LoVo (cell line): ENCODE results near the gene OVCA2.

Experiments
- DNase-seq: peaks from one replicate; pipeline ENCODE4 v3.0.0-alpha.2; 2016; ENCODE audit warnings: low spot score

The OVCA2 gene

GRCh38 chr17:2013994-2014317 lies 27.9 kb upstream of the OVCA2 start:
- DNase-seq, result no peak

GRCh38 chr17:2015314-2015713 lies 26.5 kb upstream of the OVCA2 start:
- DNase-seq, result no peak

DNA sequence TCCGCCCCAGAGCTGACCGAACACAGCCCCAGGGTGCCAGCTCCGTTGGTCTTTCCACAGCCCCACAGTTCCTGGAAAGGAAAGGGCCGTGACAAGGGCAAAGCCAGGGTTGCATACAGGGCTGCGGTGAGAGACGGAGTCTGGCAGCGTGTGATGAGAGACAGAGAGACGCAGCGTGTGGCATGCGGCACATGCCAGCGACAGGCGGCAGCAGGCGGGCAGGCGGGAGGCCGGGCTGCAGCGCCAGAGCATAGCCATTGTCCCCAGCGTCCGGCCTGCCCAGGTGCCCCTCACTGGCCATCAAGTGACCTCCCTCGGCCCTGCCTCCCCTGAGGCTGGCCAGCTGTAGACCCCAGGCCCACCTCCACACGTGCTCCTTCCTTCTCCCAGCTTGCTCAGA lies 25.3 kb upstream of the OVCA2 start:
- no peak for DNase-seq

DNA sequence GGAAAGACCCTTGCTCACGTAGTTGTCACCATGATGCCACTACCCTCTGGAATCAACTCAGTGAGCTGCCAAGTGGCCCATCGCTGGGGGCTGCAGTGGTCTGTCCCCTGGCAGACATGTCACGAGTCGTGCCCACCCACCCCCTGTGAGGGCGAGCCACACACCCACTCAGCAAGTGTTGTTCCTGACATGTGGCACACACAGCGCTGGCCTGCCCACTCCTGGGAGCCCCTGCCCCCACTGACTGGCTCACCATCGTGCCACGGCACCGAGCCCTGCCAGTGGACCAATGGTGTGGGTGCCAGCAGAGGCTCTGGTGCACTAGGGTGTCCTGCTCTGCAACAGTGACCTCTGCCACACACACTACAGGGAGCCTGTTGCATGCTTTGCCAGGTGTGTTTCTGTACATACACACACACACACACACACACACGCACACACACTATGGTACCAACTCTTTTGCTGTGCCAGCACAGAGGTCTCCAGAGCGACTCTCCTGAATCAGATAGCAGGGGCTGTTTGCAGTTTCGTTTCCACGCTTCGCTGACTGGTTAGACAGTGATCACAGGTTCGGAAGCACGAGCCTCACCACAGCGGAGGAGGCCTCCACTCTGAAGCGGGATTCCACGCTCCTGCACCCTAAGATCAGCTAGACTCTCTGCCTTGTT lies 24.4 kb upstream of the OVCA2 start:
- no peak for DNase-seq

DNA sequence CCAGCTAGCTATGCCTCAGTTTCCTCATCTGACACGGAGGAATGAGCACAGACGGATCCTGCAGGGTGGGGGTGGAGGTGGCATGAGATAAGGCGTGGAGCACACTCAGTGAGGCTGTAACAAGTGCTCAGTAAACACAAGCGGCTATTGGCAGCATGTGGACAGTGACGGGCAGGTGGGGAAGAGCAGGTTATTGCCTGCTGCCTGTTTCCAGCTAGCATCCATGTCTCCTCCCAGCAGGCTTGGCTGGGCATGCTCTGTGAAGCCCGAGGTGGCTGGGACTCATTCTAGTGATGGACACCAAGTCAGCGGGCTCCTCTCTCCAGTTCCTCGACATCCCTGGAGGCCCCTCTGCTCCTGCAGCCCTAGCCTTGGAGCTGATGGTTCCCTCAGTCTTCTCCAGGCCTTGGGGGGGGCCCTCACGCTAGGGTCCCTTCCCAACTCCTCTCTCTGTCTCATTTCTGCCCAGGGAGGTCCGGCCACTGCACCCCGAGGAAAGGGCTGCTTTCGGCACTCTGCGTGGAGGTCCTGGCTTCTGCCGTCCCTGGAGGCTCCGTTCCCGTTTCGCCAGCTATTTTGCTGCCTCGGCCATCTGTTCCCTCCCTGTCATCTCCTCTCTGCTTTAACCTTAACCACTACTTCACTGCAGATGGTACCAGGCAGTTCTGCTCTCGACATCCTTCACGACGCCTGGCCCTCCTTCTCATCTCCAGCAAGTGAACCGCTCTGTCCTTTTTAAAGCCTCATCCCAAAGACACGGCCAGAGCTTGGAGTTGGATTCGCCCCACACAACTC lies 22.9 kb upstream of the OVCA2 start:
- no peak for DNase-seq

- no peak for DNase-seq
Observed at GRCh38 chr17:2019723-2020122, 22.1 kb upstream of the OVCA2 start.

GRCh38 chr17:2020721-2021120 lies 21.1 kb upstream of the OVCA2 start:
- no peak for DNase-seq

DNA sequence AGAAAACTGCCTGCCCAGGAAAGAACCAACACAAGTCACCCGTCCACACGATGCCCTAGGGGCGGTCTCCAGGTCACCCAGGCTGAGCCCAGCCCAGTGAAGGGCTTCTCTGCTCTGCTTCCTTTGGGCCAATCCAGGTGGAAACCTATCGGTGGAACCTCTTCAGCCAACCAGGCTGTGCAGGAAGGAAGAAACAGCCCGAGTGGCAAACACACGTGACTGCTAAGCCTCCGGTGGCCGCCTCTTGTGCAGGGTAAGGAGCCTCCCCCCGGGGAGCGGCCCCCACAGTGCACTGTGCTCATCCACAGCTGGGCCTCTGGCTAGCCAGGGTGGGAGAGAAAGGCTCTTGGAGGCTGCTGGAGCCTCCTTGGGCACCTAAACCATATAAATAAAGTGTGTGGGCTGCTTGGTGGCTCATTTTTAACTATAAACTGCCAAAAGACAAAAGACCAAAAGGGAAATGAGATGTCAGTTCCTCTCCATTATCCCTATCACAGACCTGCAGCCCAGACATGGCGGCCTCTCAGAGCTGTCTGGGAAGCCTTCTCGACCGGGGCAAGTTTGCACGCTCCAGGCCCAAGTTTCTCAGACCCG lies 19.1 kb upstream of the OVCA2 start:
- no peak for DNase-seq

DNA sequence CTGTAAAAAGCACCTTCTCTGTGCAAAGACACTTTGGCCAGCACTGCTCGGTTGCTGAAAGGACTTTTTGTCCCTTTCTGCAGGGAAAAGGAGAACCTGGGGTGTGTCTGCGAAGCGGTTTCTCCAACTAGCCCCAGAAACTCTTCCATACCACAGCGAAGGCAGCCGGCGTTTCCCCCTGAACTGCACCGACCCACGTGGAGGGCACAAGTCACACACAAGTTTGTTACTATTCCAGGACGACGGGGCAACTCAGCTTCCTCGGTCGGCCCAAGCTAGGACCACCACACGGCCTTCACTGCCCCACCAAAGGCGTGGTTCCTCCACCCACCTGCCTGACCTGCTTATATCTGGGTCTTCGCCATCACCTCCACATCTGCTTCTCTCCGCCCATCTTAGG lies 18.6 kb upstream of the OVCA2 start:
- DNase-seq, result no peak

DNA sequence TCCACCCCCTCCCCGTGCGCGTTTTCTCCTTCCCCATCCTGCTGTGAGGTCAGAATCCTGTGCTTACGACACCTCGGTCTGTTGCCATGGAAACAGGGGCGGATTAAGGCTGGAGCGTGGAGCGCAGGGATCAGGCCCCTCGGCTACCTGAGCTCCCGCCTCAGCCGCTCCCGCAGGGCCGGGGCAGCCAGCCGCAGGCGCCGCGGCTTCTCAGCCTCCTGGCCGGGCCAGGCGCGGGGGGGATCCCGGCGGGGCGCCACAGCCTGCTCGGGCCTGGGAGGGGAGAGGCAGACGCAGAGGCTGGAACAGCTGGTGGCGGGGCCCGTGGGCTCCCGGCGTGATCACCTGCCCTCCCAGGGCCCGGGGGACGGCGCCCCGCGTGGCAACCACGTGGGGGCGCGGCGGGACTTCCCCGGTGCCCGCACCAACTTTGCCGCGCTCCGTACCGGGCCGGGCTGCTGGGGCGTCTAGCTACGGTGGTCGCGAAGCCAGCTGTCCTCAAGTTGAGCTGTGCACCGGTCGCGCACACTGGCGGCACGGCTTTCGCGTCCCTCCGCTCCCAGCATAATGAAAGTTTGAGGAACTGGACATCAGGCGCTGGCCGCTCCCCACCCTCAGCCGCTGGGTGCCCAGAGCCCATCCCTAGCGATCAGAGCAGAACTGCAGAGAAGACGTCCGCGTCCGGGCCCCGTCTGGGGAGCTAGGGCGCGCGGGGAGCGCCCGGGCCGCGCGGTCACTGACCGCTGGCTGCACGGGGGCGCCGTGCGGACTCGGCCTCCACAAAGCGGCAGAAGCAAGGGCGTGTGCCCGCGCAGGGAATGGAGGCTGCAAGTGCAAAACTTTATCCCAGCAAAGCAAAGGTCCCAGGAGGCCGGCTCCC lies 17.9 kb upstream of the OVCA2 start:
- DNase-seq, result no peak

DNA sequence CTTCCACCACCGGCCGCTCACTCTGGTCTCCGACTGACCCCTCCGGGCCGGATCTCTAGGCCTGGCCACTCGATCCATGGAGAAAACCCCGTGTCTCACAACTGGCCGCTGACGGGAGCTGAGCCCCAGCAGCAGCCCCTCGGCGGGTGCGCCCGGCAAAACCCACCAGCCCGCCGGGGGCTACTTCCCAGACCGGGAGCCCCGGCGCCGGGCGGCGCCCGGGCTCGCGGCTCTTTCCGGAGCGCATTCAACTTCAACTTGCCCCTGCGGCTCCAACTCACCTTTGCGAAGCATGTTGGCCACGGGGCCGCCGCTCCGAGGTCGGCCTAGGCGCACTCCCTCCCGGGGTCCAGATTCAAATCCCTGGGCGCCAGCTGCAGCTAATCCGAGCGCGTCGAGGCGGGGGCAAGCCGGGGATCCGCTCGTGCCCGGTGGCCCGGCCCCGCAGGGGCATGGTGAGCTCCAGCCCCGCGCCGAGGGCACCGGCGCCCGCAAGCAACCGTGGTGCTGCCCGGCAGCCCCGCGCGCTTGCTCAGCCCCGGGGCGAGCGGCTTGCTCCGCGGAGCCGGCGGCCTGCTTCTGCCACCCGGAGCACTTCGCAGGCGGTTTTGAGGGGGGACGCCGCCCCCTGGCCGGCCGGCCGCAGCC lies 17.1 kb upstream of the OVCA2 start:
- DNase-seq, result no peak

- peak; percentile 49 for DNase-seq
Observed at GRCh38 chr17:2025220-2025621, 16.6 kb upstream of the OVCA2 start, which contains the start of gene RTN4RL1. TSS of gene RTN4RL1 (minus strand) at chr17:2025334. CDS start at chr17:2024865, 469 bp downstream.

DNA sequence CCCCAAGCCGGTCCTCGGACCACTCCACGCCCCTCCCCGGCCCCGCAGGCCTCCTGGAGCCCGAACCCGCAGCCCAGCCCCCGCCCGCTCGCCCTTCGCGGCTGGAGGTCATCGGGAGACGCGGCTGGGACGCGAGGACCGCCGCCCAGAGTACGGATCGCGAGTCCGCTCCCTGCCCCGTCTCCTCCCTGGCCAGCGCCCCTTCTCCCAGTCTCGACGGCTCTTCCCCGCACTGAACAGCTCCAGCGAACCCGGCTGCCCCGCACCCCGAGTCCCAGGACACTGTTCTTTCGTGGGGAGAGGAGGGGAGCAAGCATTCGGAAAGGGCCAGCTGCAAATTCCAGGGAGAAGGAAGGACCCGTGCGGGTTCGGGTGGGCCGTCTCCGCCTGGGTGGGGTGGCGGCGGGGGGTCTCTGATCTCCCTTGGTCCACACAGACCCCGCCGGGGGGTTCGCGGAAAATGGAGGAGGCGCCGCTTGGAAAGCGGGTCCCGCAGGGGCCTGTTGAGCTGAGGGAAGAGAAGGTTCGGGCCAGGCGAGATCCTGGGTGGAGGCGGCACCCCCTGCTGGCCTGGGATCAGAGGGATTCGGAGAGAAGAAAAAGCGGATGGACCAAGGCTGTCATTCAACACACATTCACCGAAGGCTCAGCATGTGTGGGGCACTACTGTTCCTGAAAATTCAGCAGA lies 16.1 kb upstream of the OVCA2 start:
- DNase-seq, result peak; percentile 69

DNA sequence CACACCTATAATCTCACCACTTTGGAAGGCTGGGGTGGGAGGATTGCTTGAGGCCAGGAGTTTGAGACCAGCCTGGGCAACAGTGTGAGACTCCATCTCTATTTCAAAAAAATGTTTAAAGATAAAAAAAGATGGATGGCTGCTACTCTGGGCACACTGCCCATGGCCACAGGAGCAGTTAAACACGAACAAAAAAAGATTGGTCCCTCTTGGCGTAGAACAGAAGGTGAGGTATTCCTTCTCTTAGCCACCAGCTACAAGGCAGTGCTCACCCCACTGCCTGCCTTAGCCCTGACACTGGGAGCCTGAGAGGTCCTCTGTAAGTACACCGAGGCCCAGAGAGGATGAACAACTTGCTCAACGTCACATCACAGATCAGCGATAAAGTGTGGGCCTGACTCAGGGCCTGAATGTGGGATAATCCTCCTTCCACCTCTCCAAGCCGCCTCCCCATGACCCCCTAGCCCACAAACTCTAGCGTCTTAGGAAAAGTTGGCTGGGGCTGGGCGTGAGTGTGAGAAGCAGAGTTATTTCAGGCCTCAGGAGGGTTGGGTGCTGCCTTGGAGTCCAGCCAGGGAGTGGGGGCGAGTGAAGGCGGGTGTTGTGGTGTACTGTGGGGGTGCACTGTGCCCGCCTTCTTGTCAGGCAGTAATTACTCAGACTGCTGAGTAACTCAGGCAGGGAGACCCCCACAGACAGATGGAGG lies 14.1 kb upstream of the OVCA2 start:
- DNase-seq, result no peak

GRCh38 chr17:2028234-2028614 lies 13.6 kb upstream of the OVCA2 start:
- no peak for DNase-seq

DNA sequence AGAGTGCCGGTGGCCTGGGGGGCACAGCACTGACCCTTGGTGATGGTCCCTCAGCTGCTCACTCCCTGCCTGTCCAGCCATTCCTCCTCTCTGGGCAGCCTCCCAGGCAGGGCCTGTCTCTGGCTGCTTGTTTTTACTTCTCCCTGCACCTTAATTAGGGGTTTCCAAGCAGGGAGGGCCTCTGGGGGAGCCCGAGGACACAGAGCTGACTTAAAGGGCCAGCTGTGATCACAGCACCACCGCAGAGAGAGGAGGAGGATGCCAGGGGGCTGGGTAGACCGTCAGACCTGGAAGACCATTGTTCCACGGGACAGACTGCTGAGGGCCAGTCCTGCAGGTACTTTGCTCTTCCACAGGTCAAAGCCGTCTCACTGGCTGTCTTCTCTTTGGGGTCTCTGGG lies 13.1 kb upstream of the OVCA2 start:
- no peak for DNase-seq

GRCh38 chr17:2029911-2030778 lies 11.7 kb upstream of the OVCA2 start, which contains the start of gene DPH1:
TSS of gene DPH1 (plus strand) at chr17:2030153. CDS start at chr17:2030170, 17 bp downstream.
- peak; percentile 87 for DNase-seq

GRCh38 chr17:2030779-2031163 lies 11.1 kb upstream of the OVCA2 start:
- no peak for DNase-seq

DNA sequence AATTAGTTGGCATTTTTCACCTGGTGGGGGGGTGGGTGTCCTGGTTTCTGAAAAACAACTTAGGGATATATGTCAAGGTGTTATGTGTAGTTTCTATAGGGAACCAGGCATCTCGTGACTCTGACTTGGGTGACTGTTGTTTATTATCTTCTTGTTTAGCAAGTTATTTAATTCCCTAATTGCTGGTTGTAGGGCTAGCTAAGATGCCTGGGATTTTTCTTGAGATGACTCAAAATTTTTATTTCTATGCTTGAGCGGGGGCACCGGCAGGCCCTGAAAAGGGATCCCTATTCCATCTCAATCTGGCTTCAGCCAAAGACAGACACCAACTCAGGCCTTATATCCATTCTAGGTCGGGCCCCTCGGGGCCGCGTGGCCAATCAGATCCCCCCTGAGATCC lies 8.7 kb upstream of the OVCA2 start:
- no peak for DNase-seq

- DNase-seq, result no peak
Observed at GRCh38 chr17:2034157-2034556, 7.7 kb upstream of the OVCA2 start.
